Epithelial cell of umbilical artery (primary cell): ENCODE data around the gene C2CD2. TPM values are rescaled to one million over a fixed set of nuclear protein-coding genes. Genes with fewer than 3 reads are reported as not detected.

Experiments used
- total RNA-seq: library from RNA; depleted of rRNA; stranded (reverse); fragments of >200 nt; gene quantifications from 2 replicates; pipeline ENCODE4 v1.2.3, GENCODE V29; 2014

C2CD2 gene
- total RNA-seq: 21.1 and 35.3 TPM in 2 replicates

GRCh38 chr21:41953831-41954653, at the start of gene C2CD2:
C2CD2 (minus strand) TSS chr21:41954018; CDS start chr21:41953648, 370 bp downstream.

GRCh38 chr21:41879190-41879998, 74.4 kb downstream of the C2CD2 start, which contains the start of gene PRDM15:
PRDM15 (minus strand) TSS chr21:41879344; CDS start chr21:41860363, 18,981 bp downstream.

Other genes with a start within 250 kb of the C2CD2 start
- gene RIPK4, start 187.0 kb downstream of the C2CD2 start, total RNA-seq: not detected in 2 replicates
- 3.2 and 3.9 TPM in 2 replicates for gene PRDM15, start 74.7 kb downstream of the C2CD2 start, total RNA-seq
- gene ZBTB21, start 56.3 kb upstream of the C2CD2 start, total RNA-seq: 3.6 and 6.5 TPM in 2 replicates
- not detected in 2 replicates for gene UMODL1, start 117.3 kb upstream of the C2CD2 start, total RNA-seq